ENCODE data around the gene TACC2. TPM values are rescaled to one million over a fixed set of nuclear protein-coding genes. Genes with fewer than 3 reads are reported as not detected.
A peak's percentile ranks its signal among the peaks of the same experiment; 100 is the strongest.

The TACC2 gene
- total and polyA plus RNA-seq, 2 experiments from 2014 or later: 4.3 to 16.7 TPM

DNA sequence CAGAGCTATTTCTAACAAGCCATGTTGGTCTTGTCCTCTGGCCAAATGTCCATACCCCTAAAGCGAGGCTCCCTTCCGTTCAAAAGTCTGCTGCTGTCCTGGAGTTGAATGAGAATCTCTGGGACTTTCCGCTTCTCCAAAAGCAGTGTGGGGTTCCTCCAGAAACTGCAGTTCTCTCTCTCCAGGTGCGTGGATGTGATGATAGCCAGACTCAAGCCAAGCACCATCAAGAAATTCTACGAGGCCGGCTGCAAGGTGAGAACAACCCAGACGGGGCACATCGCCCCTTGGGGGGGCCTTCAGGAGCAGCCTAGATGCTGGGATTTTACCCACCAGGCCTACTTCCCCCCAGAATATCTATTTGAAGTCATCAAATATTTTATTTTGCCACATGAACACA is 308.6 kb downstream of the TACC2 start:
- Histone ChIP-seq H4K20me1 (ENCODE audit: insufficient read depth) (no peaks in the 10 kb centered on the region), H3F3A (ENCODE audit: insufficient read depth) (peaks cover 8% of the 10 kb centered on the region), H3K36me3 (ENCODE audit: low read depth) (no peaks in the 10 kb centered on the region), H3K4me3 (no peak overlapping the region), H3K4me1 (ENCODE audit: insufficient read depth) (peaks cover 13% of the 10 kb centered on the region), H3K27me3 (replicated peaks; ENCODE audit: insufficient read depth) (peaks cover 9% of the 10 kb centered on the region; the same call in 1 of the 2 replicates), H3K27ac (no peak overlapping the region), H3K9me2 (ENCODE audit: insufficient read depth) (no peaks in the 10 kb centered on the region), H2AFZ (no peak overlapping the region), H3K9me3 (ENCODE audit: low read depth) (no peaks in the 10 kb centered on the region), H3K79me2 (ENCODE audit: insufficient read depth) (no peaks in the 10 kb centered on the region), H3K9ac (no peak overlapping the region), H3K4me2 (ENCODE audit: unreplicated experiment) (no peak overlapping the region)
- WGBS, 2 experiments (ENCODE audit: low coverage in 1 of 2, low lambda C conversion rate in 2 of 2, missing lambda C conversion rate in 2 of 2): 46 to 55% methylated on average over 8 of the region's 8 CpGs
- no peak for DNase-seq
- TF ChIP-seq EZH2 (IDR thresholded peaks at IDR 0.05; ENCODE audit: insufficient read depth, poor library complexity, severe bottlenecking) (no peak), EZH2phosphoT487 (IDR thresholded peaks at IDR 0.05; ENCODE audit: insufficient read depth, low read depth) (no peak)
- in situ Hi-C loops (cut with MboI): loop anchor here (10.0 to 25.0 kb wide), 3 partner anchors 137 to 690 kb away; partner anchors contain the start of genes DMBT1 and PSTK

GRCh38 chr10:122298206-122298597 is 309.2 kb downstream of the TACC2 start:
- no peak for DNase-seq
- no peak overlapping the region for H3K27ac ChIP-seq
- no peak overlapping the region for H2AFZ ChIP-seq
- in situ Hi-C loops (cut with MboI): loop anchor here (10.0 to 25.0 kb wide), 3 partner anchors 137 to 689 kb away; partner anchors contain the start of genes DMBT1 and PSTK
- H3K9ac ChIP-seq: no peak overlapping the region
- 69 to 73% methylated on average over 6 of the region's 6 CpGs for WGBS, 2 experiments (ENCODE audit: low coverage in 1 of 2, low lambda C conversion rate in 2 of 2, missing lambda C conversion rate in 2 of 2)
- no peaks in the 10 kb centered on the region for H4K20me1 ChIP-seq (ENCODE audit: insufficient read depth)
- H3K4me3 ChIP-seq: no peak overlapping the region
- no peak overlapping the region for H3K4me2 ChIP-seq (ENCODE audit: unreplicated experiment)
- TF ChIP-seq EZH2 (IDR thresholded peaks at IDR 0.05; ENCODE audit: insufficient read depth, poor library complexity, severe bottlenecking): no peak
- no peaks in the 10 kb centered on the region for H3K9me2 ChIP-seq (ENCODE audit: insufficient read depth)
- peaks cover 8% of the 10 kb centered on the region for H3F3A ChIP-seq (ENCODE audit: insufficient read depth)
- H3K9me3 ChIP-seq (ENCODE audit: low read depth): no peaks in the 10 kb centered on the region
- H3K36me3 ChIP-seq (ENCODE audit: low read depth): no peaks in the 10 kb centered on the region
- no peaks in the 10 kb centered on the region for H3K79me2 ChIP-seq (ENCODE audit: insufficient read depth)
- H3K27me3 ChIP-seq (replicated peaks; ENCODE audit: insufficient read depth): peaks cover 9% of the 10 kb centered on the region; the same call in 1 of the 2 replicates
- H3K4me1 ChIP-seq (ENCODE audit: insufficient read depth): peaks cover 13% of the 10 kb centered on the region

DNA sequence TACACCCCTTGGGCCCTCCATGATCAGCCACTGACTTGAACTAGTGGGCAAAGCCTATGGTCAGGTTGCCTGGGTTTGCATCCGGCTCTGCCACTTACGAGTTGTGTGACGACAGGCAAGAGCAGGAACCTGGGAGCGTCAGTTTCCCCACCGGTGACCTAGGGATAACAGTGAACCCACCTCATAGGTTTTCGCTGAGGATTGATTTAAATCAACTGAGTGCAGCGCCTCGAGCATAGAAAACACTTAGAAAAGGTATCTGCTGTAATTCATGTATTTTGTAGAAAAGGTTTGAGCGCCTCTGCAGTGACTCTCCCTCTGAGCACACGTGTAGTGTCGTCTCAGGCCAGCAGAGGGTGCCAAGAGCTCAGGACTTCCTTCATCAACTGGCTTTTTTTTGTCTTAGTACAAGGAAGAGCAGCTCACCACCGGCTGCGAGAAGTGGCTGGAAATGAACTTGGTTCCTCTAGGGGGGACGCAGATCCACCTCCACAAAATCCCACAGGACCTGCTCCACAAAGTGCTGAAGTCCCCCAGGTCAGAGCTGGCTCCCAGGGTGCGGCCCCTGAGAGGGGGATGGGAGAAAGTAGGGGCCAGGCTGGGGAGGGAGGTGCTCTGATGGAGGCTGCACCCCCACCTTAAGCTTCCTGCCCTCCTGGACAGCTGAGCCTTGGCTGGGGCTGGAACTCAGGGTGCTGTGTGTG is 309.8 kb downstream of the TACC2 start:
- Histone ChIP-seq H3K79me2 (ENCODE audit: insufficient read depth) (no peaks in the 10 kb centered on the region), H3K27me3 (replicated peaks; ENCODE audit: insufficient read depth) (peaks cover 9% of the 10 kb centered on the region; the same call in 1 of the 2 replicates), H3K9me3 (ENCODE audit: low read depth) (no peaks in the 10 kb centered on the region), H2AFZ (peak overlapping the region; percentile 72), H4K20me1 (ENCODE audit: insufficient read depth) (no peaks in the 10 kb centered on the region), H3K4me1 (ENCODE audit: insufficient read depth) (peaks cover 13% of the 10 kb centered on the region), H3K27ac (no peak overlapping the region), H3K4me2 (ENCODE audit: unreplicated experiment) (peak overlapping the region; percentile 49), H3K9me2 (ENCODE audit: insufficient read depth) (no peaks in the 10 kb centered on the region), H3F3A (ENCODE audit: insufficient read depth) (peaks cover 8% of the 10 kb centered on the region), H3K36me3 (ENCODE audit: low read depth) (no peaks in the 10 kb centered on the region), H3K4me3 (peak overlapping the region; percentile 44), H3K9ac (no peak overlapping the region)
- no peak for TF ChIP-seq EZH2phosphoT487 (IDR thresholded peaks at IDR 0.05; ENCODE audit: insufficient read depth, low read depth)
- TF ChIP-seq EZH2 (IDR thresholded peaks at IDR 0.05; ENCODE audit: insufficient read depth, poor library complexity, severe bottlenecking): no peak
- peak; percentile 89 for DNase-seq
- in situ Hi-C loops (cut with MboI): loop anchor here (10.0 to 25.0 kb wide), 3 partner anchors 136 to 689 kb away; partner anchors contain the start of genes DMBT1 and PSTK
- WGBS, 2 experiments (ENCODE audit: low coverage in 1 of 2, low lambda C conversion rate in 2 of 2, missing lambda C conversion rate in 2 of 2): 30 to 33% methylated on average over 15 of the region's 15 CpGs

GRCh38 chr10:122299423-122300075 is 310.6 kb downstream of the TACC2 start:
- in situ Hi-C loops (cut with MboI): loop anchor here (10.0 to 25.0 kb wide), 3 partner anchors 135 to 688 kb away; partner anchors contain the start of genes DMBT1 and PSTK

More at GRCh38 chr10:122299423-122300075, 310.6 kb downstream of the TACC2 start:
- Histone ChIP-seq H3K9me3 (ENCODE audit: low read depth) (no peaks in the 10 kb centered on the region), H3F3A (ENCODE audit: insufficient read depth) (peaks cover 8% of the 10 kb centered on the region), H4K20me1 (ENCODE audit: insufficient read depth) (no peaks in the 10 kb centered on the region), H3K4me3 (no peak overlapping the region), H3K9ac (no peak overlapping the region), H3K79me2 (ENCODE audit: insufficient read depth) (no peaks in the 10 kb centered on the region), H3K27ac (no peak overlapping the region), H3K27me3 (replicated peaks; ENCODE audit: insufficient read depth) (peaks cover 9% of the 10 kb centered on the region; the same call in 1 of the 2 replicates), H3K4me2 (ENCODE audit: unreplicated experiment) (no peak overlapping the region), H3K9me2 (ENCODE audit: insufficient read depth) (no peaks in the 10 kb centered on the region), H3K36me3 (ENCODE audit: low read depth) (no peaks in the 10 kb centered on the region), H3K4me1 (ENCODE audit: insufficient read depth) (peaks cover 13% of the 10 kb centered on the region), H2AFZ (no peak overlapping the region)
- 82 to 83% methylated on average over 14 of the region's 14 CpGs for WGBS, 2 experiments (ENCODE audit: low coverage in 1 of 2, low lambda C conversion rate in 2 of 2, missing lambda C conversion rate in 2 of 2)
- TF ChIP-seq EZH2phosphoT487 (IDR thresholded peaks at IDR 0.05; ENCODE audit: insufficient read depth, low read depth): no peak
- no peak for DNase-seq
